ENCODE data around the gene ST8SIA4.

ST8SIA4 gene

DNA sequence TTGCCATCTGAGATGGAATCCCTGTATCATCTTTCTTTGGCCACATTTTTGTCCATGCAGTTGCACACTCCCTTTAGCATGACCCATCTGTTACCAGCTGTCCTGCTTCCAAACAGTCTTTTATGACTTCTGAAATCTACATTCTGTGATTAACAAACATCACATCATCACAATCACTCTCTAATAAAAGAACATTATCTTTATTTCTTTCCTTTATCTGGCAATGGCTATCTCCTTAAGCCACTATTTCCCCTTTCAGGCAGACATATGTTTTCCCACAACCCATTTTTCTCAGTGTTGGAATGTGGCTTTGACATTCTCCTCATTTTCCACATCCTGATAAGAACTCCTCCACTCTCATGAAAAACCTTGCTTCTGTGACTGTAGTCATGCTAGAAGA, 141.0 kb downstream of the ST8SIA4 start:
- TF ChIP-seq TEAD4 (IDR thresholded peaks at IDR 0.05) = no peak
- TF ChIP-seq, protein P1, sequence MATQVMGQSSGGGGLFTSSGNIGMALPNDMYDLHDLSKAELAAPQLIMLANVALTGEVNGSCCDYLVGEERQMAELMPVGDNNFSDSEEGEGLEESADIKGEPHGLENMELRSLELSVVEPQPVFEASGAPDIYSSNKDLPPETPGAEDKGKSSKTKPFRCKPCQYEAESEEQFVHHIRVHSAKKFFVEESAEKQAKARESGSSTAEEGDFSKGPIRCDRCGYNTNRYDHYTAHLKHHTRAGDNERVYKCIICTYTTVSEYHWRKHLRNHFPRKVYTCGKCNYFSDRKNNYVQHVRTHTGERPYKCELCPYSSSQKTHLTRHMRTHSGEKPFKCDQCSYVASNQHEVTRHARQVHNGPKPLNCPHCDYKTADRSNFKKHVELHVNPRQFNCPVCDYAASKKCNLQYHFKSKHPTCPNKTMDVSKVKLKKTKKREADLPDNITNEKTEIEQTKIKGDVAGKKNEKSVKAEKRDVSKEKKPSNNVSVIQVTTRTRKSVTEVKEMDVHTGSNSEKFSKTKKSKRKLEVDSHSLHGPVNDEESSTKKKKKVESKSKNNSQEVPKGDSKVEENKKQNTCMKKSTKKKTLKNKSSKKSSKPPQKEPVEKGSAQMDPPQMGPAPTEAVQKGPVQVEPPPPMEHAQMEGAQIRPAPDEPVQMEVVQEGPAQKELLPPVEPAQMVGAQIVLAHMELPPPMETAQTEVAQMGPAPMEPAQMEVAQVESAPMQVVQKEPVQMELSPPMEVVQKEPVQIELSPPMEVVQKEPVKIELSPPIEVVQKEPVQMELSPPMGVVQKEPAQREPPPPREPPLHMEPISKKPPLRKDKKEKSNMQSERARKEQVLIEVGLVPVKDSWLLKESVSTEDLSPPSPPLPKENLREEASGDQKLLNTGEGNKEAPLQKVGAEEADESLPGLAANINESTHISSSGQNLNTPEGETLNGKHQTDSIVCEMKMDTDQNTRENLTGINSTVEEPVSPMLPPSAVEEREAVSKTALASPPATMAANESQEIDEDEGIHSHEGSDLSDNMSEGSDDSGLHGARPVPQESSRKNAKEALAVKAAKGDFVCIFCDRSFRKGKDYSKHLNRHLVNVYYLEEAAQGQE (IDR thresholded peaks at IDR 0.05; ENCODE audit: low read depth) = no peak
- TF ChIP-seq TCF12 (IDR thresholded peaks at IDR 0.05; ENCODE audit: low read depth) = no peak
- TF ChIP-seq EGR1 (IDR thresholded peaks at IDR 0.05) = no peak
- no peak for TF ChIP-seq CEBPB (IDR thresholded peaks at IDR 0.05)
- no peak for TF ChIP-seq EP300 (IDR thresholded peaks at IDR 0.05; ENCODE audit: borderline replicate concordance)
- TF ChIP-seq, protein P2, sequence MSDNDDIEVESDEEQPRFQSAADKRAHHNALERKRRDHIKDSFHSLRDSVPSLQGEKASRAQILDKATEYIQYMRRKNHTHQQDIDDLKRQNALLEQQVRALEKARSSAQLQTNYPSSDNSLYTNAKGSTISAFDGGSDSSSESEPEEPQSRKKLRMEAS (IDR thresholded peaks at IDR 0.05) = no peak
- no peak for TF ChIP-seq TAF1 (IDR thresholded peaks at IDR 0.05; ENCODE audit: low read depth)
- TF ChIP-seq NFIC (IDR thresholded peaks at IDR 0.05) = no peak
- TF ChIP-seq YY1 (IDR thresholded peaks at IDR 0.05; ENCODE audit: low read depth) = no peak
- no peak for TF ChIP-seq CREB1 (IDR thresholded peaks at IDR 0.05; ENCODE audit: low read depth)
- no peak for TF ChIP-seq ZBTB7A (IDR thresholded peaks at IDR 0.05; ENCODE audit: low read depth)
- no peak for TF ChIP-seq RAD21 (IDR thresholded peaks at IDR 0.05; ENCODE audit: low read depth)
- TF ChIP-seq FOXM1 (IDR thresholded peaks at IDR 0.05; ENCODE audit: borderline replicate concordance, low read depth) = no peak
- TF ChIP-seq, protein P3, sequence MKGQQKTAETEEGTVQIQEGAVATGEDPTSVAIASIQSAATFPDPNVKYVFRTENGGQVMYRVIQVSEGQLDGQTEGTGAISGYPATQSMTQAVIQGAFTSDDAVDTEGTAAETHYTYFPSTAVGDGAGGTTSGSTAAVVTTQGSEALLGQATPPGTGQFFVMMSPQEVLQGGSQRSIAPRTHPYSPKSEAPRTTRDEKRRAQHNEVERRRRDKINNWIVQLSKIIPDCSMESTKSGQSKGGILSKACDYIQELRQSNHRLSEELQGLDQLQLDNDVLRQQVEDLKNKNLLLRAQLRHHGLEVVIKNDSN (IDR thresholded peaks at IDR 0.05) = no peak

DNA sequence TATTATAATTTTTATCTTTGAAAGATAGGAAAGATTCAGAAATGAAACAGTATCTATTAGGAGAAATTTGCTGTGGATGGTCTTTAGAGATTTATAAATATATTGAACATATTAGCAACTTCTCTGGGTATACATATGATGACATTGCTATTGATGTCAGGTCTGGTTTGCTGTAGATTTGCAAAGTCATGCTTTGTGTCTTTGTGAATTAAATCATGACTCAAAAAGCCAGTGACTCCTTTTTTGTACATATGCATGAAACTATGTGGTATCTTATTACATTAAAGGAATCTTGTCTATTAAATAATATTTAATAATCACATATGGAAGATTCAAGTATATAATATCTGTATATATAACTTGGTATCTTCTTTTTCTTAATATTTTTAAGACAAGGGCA, 141.9 kb downstream of the ST8SIA4 start:
- TF ChIP-seq FOXM1 (IDR thresholded peaks at IDR 0.05; ENCODE audit: borderline replicate concordance, low read depth) = no peak
- TF ChIP-seq TCF12 (IDR thresholded peaks at IDR 0.05; ENCODE audit: low read depth) = no peak
- TF ChIP-seq CREB1 (IDR thresholded peaks at IDR 0.05; ENCODE audit: low read depth) = no peak
- TF ChIP-seq RAD21 (IDR thresholded peaks at IDR 0.05; ENCODE audit: low read depth) = no peak
- no peak for TF ChIP-seq YY1 (IDR thresholded peaks at IDR 0.05; ENCODE audit: low read depth)
- no peak for TF ChIP-seq EP300 (IDR thresholded peaks at IDR 0.05; ENCODE audit: borderline replicate concordance)
- TF ChIP-seq, protein P3 (IDR thresholded peaks at IDR 0.05) = no peak
- TF ChIP-seq ZBTB7A (IDR thresholded peaks at IDR 0.05; ENCODE audit: low read depth) = no peak
- TF ChIP-seq TEAD4 (IDR thresholded peaks at IDR 0.05) = no peak
- TF ChIP-seq, protein P2 (IDR thresholded peaks at IDR 0.05) = no peak
- TF ChIP-seq EGR1 (IDR thresholded peaks at IDR 0.05) = no peak
- TF ChIP-seq, protein P1 (IDR thresholded peaks at IDR 0.05; ENCODE audit: low read depth) = no peak
- TF ChIP-seq TAF1 (IDR thresholded peaks at IDR 0.05; ENCODE audit: low read depth) = no peak
- TF ChIP-seq NFIC (IDR thresholded peaks at IDR 0.05) = no peak
- no peak for TF ChIP-seq CEBPB (IDR thresholded peaks at IDR 0.05)

DNA sequence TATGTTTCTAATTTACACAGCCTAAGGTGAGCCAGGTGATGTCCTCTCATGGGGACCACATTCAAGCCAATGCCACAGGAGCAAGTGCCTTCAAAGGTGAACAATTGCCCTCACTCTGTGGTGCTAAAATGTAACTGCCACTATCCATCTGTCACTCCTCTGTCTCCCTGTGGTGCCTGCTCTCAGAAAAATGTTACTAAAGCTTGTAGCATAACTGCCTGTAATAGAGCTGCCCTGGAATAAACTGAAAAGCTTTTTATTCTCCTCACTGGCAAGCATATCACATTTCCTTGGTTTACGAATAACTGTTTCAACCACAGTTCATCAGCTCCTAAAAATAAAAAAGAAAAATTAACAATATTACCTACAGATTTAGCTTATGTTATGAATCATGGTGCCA, 142.4 kb downstream of the ST8SIA4 start:
- TF ChIP-seq FOXM1 (IDR thresholded peaks at IDR 0.05; ENCODE audit: borderline replicate concordance, low read depth) (no peak), YY1 (IDR thresholded peaks at IDR 0.05; ENCODE audit: low read depth) (no peak), RAD21 (IDR thresholded peaks at IDR 0.05; ENCODE audit: low read depth) (no peak), TCF12 (IDR thresholded peaks at IDR 0.05; ENCODE audit: low read depth) (no peak), CEBPB (IDR thresholded peaks at IDR 0.05) (no peak), TAF1 (IDR thresholded peaks at IDR 0.05; ENCODE audit: low read depth) (no peak), EP300 (IDR thresholded peaks at IDR 0.05; ENCODE audit: borderline replicate concordance) (no peak), TEAD4 (IDR thresholded peaks at IDR 0.05) (no peak), CREB1 (IDR thresholded peaks at IDR 0.05; ENCODE audit: low read depth) (no peak), NFIC (IDR thresholded peaks at IDR 0.05) (no peak), EGR1 (IDR thresholded peaks at IDR 0.05) (no peak), ZBTB7A (IDR thresholded peaks at IDR 0.05; ENCODE audit: low read depth) (no peak)
- TF ChIP-seq, protein P3 (IDR thresholded peaks at IDR 0.05) = no peak
- TF ChIP-seq, protein P1 (IDR thresholded peaks at IDR 0.05; ENCODE audit: low read depth) = no peak
- TF ChIP-seq, protein P2 (IDR thresholded peaks at IDR 0.05) = no peak

Measured in Ishikawa (cell line).